Activated CD8-positive, alpha-beta memory T cell treated with anti-CD3 and anti-CD28 coated beads for 1 hour (primary cell): ENCODE data around the gene BBX.

Source experiments
- DNase-seq, 2 donors: peaks; one replicate each; pipeline ENCODE4 v3.0.0-alpha.2; 2020; ENCODE audit warnings: low read depth in 1 of 2; ENCODE audit errors: extremely low read depth in 1 of 2

The BBX gene

GRCh38 chr3:107790612-107791011, 267.9 kb downstream of the BBX start:
- no peak for DNase-seq

GRCh38 chr3:107791027-107791426, 268.3 kb downstream of the BBX start:
- no peak for DNase-seq

- no peak for DNase-seq
These were observed 268.7 kb downstream of the BBX start for GRCh38 chr3:107791450-107791849.

GRCh38 chr3:107794664-107795443, 272.1 kb downstream of the BBX start:
- no peak for DNase-seq

- DNase-seq, result no peak
These were observed 272.8 kb downstream of the BBX start for GRCh38 chr3:107795514-107796094.

GRCh38 chr3:107796791-107797190, 274.0 kb downstream of the BBX start:
- no peak for DNase-seq

- DNase-seq, result no peak
These were observed 274.8 kb downstream of the BBX start for GRCh38 chr3:107797586-107797985.

- no peak for DNase-seq
These were observed 275.6 kb downstream of the BBX start for GRCh38 chr3:107798381-107798780.

GRCh38 chr3:107800710-107801109, 277.9 kb downstream of the BBX start:
- no peak for DNase-seq

- DNase-seq, result no peak
These were observed 280.4 kb downstream of the BBX start for GRCh38 chr3:107803170-107803569.

- no peak for DNase-seq
These were observed 283.3 kb downstream of the BBX start for GRCh38 chr3:107806021-107806420.

GRCh38 chr3:107806536-107806935, 283.8 kb downstream of the BBX start:
- DNase-seq, result no peak

- DNase-seq, result no peak
These were observed 287.7 kb downstream of the BBX start for GRCh38 chr3:107810171-107811071.

GRCh38 chr3:107813026-107813425, 290.3 kb downstream of the BBX start:
- DNase-seq, result no peak

GRCh38 chr3:107816107-107816506, 293.3 kb downstream of the BBX start:
- no peak for DNase-seq

GRCh38 chr3:107817076-107817475, 294.3 kb downstream of the BBX start:
- no peak for DNase-seq

GRCh38 chr3:107818025-107818424, 295.3 kb downstream of the BBX start:
- no peak for DNase-seq

- DNase-seq, result no peak
These were observed 296.9 kb downstream of the BBX start for GRCh38 chr3:107819656-107820055.

- no peak for DNase-seq
These were observed 299.5 kb downstream of the BBX start for GRCh38 chr3:107822308-107822707.

GRCh38 chr3:107824822-107825371, 302.1 kb downstream of the BBX start:
- DNase-seq, result no peak

- DNase-seq, result no peak
These were observed 302.8 kb downstream of the BBX start for GRCh38 chr3:107825556-107825955.
